GM21717 (cell line): ENCODE results near the gene ERLEC1.
"Not testable (repeated sequence)": the region's sequence is repeated elsewhere in the genome, so short reads cannot be mapped to it uniquely, and the experiment has no call there.

ENCODE experiments used
- ATAC-seq: cut with Tn5 transposase; IDR thresholded peaks from one replicate; pipeline ENCODE4 v1.9.1; 2021; ENCODE audit warnings: mild to moderate bottlenecking, moderate library complexity; ENCODE audit not compliant: unreplicated experiment

The ERLEC1 gene

DNA sequence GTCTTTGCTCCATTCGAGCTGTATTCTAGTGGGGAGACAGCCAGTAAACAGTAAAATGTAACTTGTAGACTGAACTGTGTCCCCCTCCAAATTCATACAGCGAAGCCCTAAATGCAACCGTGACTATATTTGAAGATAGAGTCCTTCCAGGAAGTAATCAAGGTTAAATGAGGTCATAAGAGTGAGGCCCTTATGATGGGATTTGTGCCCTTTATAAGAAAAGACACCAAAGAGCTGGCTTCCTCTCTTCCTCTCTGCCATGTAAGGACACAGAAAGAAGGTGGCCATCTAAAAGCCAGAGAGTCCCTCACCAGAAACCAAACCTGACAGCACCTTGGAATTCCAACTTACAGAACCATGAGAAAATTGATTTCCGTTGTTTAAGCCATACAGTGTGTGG lies 41.5 kb downstream of the ERLEC1 start:
- no peak for ATAC-seq

DNA sequence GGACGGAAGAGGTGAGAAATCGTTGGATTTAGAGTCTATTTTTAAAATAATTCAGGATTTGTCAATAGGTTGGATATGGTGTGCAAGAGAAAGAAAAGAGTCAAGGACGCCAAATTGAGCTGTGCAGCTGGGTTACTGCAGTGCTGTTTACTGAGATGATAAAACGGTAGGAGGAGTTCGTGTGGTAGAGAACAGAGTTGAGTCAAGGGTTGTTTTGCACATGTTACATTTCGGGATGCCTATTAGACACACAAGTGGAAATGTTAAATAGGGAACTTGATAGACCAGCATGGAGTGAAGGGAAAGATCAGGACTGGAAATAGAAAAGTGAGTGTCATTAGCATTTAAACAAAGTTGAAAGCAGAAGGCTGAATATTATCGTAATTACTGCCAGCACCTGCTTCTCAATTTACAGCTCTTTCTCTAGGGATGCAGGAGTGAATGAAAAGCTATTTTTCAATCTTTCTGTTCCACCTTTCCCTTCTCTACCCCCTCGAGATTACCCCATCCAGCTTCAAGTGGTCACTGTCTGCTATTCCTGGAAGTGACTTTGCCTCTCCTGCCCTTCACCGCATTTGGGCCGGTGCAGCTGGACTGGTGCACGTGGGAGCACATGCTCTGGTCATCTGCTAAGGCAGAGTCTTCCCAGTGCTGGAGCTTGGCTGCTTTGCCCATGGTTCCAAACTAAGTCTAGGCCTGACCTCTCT lies 42.6 kb downstream of the ERLEC1 start:
- no peak for ATAC-seq

DNA sequence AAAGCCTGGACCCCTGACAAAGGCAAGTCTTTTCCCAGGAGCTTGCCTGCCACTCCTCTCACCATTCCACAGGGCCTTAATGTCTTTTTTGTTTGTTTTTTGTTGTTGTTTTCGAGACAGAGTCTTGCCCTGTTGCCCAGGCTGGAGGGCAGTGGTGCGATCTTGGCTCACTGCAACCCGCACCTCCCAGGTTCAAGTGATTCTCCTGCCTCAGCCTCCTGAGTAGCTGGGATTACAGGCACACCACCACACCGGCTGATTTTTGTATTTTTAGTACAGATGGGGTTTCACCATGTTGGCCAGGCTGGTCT lies 43.1 kb downstream of the ERLEC1 start:
- not testable (repeated sequence) for ATAC-seq

DNA sequence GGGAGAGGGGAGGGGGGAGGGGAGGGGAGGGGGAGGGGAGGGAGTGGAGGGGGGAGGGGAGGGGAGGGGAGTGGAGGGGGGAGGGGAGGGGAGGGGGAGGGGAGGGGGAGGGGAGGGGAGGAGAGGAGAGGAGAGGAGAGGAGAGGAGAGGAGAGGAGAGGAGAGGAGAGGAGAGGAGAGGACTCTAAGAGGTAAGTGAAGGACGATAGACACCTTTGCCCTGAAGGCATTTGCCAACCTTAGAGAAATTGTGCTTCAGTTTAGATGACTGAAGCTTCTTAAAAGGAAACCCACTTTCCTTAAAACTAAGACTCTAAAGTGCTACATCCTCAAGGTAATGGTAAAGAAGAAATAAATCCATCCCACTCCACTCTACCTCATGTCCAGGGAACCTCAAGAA lies 53.7 kb downstream of the ERLEC1 start:
- no peak for ATAC-seq

DNA sequence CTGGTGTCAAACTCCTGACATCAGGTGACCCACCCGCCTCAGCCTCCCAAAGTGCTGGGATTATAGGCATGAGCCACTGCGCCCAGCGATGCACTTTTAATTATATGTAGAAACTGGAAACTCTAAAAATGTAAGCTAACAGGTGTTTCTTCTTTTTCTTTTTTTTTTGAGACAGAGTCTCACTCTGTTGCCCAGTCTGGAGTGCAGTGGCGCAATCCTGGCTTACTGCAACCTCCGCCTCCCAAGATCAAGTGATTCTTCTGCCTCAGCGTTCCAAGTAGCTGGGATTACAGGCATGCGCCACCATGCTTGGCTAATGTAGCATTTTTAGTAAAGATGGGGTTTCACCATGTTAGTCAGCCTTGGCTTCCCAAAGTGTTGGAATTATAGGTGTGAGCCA lies 54.8 kb downstream of the ERLEC1 start:
- not testable (repeated sequence) for ATAC-seq

DNA sequence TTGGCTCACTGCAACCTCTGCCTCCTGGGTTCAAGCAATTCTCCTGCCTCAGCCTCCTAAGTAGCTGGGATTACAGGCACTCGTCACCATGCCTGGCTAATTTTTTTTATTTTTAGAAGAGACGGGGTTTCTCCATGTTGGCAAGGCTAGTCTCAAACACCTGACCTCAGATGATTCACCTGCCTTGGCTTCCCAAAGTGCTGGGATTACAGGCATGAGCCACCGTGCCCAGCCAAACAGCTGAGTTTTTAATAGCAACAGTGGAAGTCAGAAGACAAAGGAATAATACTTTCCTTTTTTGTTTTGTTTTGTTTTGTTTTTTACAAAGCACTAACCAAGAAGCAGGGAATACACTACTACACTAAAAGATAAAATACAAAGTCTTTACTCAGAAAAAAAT lies 56.0 kb downstream of the ERLEC1 start:
- no peak for ATAC-seq

DNA sequence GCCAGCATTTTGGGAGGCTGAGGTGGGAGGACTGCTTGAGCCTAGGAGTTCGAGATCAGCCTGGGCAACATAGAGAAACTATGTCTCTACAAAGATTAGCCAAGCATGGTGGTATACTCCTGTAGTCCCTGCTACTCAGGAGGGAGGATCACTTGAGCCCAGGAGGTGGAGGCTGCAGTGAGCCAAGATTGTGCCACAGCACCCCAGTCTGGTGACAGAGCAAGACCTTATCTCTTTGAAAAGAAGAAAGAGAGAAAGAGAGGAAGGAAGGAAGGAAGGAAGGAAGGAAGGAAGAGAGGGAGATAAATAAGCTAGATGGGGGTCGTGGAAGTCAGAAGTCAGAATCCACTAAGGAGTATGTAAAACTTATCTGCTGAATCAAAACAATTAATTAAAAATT lies 56.8 kb downstream of the ERLEC1 start:
- no peak for ATAC-seq

DNA sequence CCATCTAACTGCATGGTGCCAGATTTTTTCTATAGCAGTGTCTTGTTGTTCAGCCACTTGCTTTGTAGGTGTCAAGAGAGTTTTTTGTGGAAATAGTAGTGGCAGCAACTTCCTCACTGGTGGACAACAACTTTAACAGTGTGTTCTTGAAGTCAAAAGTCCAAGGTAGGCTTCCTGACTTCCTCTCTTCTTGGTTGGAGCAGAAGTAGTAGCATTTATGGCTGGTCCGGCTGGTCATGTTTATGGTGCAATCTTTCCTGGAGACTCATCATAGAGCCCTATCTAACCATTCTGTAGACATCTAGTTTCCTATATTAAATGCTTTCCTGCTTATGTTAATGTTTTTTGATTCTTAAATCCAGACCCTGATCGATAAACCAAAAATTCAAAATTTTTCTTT lies 61.2 kb downstream of the ERLEC1 start:
- ATAC-seq, result no peak

DNA sequence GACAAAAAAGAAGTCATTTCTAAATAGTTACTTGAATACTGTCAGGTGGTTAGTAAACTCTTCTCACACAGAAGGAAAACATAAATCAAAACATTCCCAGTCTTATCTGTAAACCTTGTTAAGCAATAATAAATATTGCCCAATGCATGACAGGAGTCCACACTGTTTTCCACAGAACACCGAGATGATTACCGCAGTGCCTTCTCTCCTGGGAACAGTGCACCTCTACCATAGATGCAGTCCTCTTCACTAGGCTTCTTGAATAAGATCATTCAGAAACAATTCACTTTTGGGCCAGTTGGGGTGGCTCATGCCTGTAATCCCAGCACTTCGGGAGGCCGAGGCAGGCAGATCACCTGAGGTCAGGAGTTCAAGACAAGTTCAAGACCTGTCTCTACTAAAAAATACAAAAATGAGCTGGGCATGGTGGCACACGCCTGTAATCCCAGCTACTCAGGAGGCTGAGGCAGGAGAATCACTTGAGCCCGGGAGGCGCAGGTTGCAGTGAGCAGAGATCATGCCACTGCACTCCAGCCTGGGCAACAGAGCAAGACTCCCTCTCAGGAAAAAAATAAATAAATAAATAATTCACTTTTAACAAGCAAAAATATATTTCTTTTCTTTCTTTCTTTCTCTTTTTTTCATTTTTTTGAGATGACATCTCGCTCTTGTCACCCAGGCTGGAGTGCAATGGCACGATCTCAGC lies 64.4 kb downstream of the ERLEC1 start:
- not testable (repeated sequence) for ATAC-seq

DNA sequence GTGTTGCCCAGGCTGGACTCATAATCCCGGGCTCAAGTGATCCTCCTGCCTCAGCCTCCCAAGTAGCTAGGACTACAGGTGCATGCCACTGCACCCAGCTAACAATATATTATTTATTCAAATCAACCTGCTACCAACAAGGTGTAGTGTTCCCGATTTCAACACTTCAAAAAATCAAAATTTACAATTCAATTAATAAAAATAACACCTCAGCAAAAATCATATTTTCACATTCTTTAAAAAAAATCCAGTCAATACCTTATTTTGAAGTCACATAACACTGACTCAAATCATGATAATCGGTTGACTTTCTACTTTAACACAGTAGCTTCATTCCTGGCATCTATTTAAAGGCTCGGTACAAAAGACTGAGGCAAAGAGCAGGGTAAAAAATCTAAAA lies 65.7 kb downstream of the ERLEC1 start:
- no peak for ATAC-seq

DNA sequence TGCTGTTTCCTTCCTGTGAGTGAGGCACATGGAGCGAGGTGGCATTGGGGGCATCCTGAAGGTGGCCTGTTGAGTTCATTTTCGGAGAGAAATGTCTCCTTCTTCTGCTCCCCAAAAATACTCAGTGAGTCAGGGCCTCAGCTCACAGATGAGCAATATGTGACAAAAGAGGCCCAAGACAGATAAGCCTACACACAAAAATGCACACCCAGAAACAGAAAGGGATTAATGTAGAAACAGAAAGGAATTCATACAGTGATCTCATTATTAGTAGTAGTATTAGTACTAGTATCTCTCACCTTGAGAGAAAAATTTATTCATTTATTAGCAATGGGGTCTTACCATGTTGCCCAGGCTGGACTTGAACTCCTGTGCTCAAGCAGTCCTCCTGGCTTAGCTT lies 67.8 kb downstream of the ERLEC1 start:
- ATAC-seq, result peak; percentile 76

DNA sequence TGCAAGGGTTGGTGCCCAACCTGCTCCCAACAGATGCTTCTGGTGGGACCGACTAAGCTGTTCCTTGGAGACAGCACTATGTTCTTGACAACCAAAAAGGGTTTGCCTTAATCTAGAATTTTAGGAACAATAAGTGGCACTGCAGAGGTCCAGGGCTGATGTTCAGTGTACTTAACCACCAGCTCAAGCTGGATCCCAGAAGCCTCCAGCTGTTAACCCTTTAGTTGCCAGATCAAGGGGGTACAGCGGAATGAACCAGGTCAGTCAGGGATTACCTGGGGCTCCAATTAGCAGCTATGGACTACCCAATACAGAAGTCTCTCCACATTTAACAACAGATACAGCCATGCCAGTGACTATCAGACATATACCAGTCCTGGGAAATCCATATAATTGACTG lies 69.4 kb downstream of the ERLEC1 start:
- ATAC-seq, result no peak

DNA sequence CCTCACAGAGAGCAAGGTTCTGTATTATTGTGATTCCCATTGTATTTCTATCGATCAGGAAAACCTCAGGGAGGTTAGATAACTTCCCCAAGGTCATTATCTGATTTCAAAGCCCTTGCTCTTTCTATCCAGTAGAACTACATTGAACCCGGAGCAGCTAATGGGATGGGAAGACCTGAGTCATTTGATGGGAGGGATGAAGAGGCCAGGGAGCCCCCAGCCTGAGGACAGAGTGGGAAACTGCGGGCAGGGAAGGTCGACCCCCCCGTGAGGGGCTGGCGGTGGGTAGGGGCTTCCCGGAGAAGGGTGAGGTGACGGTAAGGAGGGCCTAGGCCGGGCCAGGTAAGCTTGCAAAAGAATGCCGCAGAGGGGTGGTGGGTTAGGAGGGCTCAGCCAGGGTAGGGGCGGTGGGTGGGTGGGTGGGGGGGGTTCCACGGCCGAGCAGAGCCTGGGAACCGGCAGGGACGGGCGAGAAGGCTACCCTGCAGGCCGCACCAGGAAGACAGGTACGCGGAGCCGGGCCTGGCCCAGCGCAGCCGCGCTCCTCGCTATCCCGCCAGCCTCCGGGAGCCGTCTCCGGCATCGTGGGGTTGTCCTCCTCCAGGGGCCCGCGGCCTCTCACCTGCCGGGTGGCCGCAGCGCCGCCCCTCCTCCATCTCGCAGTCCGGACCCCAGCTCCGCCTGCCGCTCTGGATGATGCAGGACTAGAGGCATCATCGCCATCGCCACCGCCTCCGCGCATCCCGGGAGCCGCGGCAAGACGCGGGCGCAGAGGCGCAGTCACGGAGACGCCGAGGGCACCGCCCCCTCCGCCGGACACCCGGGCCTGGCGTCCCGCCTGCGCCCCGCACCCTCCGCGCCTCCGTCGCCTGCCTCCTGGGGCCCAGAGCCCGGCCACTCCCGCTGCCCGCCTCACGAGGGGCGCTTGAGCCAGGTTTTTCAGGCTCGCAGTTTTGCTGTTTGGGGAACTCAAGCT lies 72.7 kb downstream of the ERLEC1 start, which contains the start of gene GPR75:
Gene GPR75, minus strand, starts transcription at position 762 of the 976 bp plus-strand sequence. CDS start 5,211 bp downstream, outside the sequence.
- ATAC-seq, result no peak

DNA sequence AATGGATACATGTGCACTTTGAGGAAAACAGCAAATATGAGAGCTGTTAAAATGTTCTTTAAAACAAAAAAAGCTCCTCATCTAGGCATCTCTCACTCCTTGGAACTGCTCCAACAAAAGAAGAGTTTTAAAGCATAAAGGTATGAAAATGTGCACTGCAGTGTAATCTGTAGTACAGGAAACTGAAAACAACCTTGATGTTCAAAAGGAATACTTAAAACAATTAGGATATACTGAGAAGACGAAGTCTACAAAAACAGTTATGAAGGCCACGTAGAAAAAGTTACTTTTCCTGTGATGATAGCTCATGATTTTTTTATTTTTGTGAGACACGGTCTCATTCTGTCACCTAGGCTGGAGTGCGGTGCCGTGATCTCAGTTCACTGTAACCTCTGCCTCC lies 75.0 kb downstream of the ERLEC1 start:
- no peak for ATAC-seq

DNA sequence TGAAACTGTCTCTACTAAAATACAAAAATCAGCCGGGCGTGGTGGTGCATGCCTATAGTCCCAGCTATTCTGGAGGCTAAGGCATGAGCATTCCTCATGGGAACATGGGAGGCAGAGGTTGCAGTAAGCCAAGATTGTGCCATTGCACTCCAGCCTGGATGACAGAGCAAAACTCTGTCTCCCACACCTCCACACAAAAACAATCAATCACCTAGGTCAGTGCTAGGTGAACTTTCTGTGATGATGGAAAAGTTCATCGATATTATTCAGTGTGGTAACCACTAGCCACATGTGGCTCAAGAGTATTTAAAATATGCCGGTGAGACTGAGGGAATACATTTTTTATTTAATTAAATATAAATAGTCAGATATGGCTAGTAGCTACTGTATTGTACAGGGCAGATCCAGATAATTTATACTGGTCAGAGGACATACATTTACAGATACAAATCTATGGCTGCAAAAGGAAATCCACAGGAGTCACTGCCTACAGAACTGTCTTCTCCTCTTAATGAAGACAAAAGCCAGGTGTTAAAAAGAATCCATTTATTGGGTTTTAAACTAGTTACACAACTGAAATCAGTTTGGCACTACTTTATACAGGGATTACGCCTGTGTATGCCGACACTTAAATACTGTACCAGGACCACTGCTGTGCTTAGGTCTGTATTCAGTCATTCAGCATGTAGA lies 76.8 kb downstream of the ERLEC1 start:
- ATAC-seq, result no peak

DNA sequence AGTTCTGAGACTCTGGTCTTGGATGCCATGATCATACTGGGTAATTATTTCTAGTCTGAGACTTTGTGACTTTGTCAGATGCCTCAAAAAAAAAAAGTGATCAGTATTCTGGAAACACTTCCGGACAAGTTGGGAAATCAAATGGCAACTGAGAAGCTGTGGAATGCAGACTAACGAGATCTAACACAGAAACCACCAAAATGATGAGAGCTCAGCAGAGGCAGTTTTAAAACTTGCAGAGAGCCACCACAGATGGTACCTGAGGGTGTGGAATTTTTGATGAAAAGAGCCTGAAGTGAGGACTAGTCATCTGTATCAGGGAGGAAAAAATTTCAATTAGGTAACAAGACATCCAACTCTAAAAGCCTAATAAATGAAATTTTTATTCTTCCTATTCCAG lies 78.4 kb downstream of the ERLEC1 start:
- ATAC-seq, result no peak

DNA sequence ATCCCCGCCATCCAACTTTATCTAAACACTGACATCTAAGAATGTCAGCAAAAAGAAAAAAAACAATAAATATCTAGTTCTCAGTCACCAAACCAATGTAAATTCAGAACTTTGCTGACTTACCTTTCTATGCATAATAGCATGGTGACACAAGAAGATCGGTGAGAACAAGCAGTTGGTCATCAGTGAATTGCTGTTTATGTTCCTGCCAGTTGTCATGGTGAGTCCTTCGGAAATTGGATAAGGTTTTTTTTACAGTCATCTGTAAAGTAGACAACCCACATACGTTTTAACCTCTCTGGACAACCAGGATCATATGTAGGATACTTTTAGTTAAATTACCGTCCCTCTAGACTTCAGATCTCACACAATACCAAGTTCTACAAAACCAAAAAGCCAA lies 79.1 kb downstream of the ERLEC1 start:
- ATAC-seq, result no peak

DNA sequence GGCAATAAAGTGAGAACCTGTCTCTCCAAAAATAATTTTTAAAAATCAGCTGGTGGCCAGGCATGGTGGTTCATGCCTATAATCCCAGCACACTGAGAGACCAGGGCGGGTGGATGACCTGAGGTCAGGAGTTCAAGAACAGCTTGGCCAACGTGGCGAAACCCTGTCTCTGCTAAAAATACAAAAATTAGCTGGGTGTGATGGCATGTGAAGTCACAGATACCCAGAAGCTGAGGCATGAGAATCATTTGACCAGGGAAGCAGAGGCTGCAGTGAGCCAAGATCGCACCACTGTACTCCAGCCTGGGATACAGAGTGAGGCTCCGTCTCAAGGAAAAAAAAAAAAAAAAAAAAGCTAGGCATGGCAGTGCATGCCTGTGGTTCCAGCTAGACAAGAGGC lies 80.3 kb downstream of the ERLEC1 start:
- ATAC-seq, result no peak

DNA sequence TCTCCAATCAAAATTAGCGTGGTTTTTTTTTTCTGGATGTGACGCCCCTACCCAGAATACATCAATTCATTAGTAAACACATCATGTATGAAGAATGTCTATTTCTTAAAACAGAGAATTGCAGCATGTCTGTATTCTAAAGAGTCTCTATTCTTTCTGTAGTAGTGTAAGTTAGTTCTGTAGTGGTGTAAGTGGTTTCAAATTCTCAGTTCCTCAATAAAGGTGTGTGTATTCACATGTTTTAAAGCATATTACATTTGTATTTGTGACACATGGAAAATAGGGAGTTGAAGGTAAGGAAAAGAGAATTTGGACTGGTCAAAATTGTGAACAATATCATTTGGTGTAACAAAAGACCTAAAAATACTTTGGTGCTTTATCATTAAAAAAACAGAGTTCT lies 80.9 kb downstream of the ERLEC1 start:
- no peak for ATAC-seq
